Esophagus muscularis mucosa (tissue), 3 donors: Measurements from ENCODE around the gene NOP56.

ENCODE experiments used
- POLR2AphosphoS5 ChIP-seq, 2 donors: sonication (generic); formaldehyde crosslinking; IDR thresholded peaks; one replicate each; pipeline ENCODE4 v1.6.1; 2017; ENCODE audit warnings: antibody characterized with exemption in 2 of 2
- TF ChIP-seq, protein P1 (sequence below), 3 experiments: fragments of 200-600 bp in 2 of 3; fragments of 450-650 bp in 1 of 3; sonication (generic) in 2 of 3; IDR thresholded peaks; one replicate each; pipeline ENCODE4 v1.5.1; 2017 to 2019; ENCODE audit warnings: antibody characterized with exemption in 3 of 3, mild to moderate bottlenecking in 2 of 3, moderate library complexity in 1 of 3

DNA sequence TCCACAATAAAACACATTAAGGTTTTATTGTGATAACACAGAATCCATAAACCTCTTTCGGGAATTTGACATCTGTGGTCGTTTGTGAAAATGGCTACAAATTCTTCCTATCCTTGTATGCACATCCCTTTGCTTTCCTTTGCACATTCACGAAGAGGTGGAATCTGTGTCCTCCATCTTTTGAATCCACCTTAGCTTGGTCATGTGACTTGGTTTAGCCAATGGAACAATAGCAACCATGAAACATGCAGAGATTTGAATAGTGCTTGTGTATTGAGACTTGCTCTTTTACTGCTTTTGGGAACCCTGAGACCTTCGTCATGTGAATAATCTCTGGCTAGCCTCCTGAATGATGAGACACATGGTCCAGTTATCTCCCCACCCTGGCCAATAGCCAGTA lies 49.7 kb upstream of the NOP56 start:
- TF ChIP-seq, protein P1, sequence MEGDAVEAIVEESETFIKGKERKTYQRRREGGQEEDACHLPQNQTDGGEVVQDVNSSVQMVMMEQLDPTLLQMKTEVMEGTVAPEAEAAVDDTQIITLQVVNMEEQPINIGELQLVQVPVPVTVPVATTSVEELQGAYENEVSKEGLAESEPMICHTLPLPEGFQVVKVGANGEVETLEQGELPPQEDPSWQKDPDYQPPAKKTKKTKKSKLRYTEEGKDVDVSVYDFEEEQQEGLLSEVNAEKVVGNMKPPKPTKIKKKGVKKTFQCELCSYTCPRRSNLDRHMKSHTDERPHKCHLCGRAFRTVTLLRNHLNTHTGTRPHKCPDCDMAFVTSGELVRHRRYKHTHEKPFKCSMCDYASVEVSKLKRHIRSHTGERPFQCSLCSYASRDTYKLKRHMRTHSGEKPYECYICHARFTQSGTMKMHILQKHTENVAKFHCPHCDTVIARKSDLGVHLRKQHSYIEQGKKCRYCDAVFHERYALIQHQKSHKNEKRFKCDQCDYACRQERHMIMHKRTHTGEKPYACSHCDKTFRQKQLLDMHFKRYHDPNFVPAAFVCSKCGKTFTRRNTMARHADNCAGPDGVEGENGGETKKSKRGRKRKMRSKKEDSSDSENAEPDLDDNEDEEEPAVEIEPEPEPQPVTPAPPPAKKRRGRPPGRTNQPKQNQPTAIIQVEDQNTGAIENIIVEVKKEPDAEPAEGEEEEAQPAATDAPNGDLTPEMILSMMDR (IDR thresholded peaks at IDR 0.05): no peak
- no peak for TF ChIP-seq POLR2AphosphoS5 (IDR thresholded peaks at IDR 0.05)
